DLD1 (cell line): ENCODE data around the gene PHF21B.

Source experiments
- in situ Hi-C: cut with HindIII; loops from 2 replicates; pipeline ENCODE4 v1.10.0; 2017; ENCODE audit warnings: low sequenced_read_pairs

PHF21B gene

DNA sequence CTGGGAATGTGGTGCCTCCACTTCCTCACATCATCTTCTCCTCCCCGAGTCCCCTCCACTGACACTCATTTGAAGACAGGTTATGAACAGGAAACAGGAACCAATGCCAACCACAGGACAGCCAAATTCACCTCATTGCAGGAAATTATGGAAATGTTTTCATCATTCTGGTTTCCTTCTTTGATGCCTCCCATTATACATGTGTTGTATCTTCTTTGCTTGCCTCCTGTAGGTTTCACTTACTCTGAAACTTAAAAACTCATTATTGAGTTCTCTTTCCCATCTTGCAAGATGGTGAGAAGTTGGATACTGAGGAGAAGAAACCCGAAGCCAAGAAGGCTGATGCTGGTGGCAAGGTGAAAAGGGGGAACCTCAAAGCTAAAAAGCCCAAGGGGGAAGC lies 108.5 kb downstream of the PHF21B start:
- in situ Hi-C loops: no loop called here

DNA sequence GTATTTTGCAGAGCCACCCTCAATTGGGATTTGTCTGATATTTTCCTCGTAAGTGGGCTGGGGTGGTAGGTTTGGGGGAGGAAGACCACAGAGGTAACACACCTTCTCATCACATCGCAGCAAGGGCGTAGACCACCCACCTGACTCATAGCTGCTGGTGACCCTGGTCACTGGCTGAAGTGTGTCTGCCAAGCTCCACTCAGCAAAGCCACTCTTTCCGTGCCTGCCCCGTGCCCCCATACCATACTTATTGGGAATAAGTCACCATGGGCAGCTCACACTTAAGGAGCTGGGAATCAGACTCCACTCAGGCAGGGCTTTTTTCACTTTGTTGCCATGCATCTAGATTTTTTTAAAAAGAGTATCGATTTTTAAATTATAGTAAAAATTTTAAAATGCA lies 111.6 kb downstream of the PHF21B start:
- in situ Hi-C loops: no loop called here

DNA sequence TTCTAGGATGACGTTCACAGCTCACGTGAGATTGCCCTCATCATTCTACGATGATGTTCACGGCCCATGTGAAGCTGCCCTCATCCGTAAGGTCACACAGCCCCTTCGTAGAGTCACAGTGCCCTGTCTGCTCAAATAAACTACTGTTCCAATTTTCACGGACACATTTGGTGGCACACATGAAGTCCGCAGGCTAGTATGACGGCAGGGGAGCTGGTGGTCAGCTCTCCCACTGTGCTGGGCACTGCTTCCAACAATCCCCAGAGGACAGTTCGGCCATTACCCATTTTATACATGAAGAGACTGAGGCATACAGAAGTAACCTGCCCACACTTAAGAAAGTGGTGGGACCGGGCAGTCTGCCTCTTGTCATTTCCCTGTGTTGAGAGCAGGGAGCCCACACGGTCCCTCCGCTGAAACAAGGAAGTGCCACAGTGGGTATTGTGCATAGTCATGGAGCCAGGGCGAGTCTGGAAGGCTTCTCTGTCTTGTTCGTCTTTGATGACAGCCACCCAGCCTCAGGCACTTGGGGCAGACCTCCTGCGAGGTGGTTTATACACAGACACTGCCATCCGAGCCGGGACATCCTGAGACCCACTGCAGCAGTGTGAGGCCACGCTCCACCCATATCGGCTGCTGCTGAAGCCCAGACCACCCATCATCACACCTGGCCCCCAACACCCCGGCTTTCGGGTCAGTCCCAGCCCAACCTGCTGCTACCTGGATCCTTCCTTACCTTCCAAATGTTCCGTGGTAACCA lies 114.3 kb downstream of the PHF21B start:
- in situ Hi-C loops: no loop called here

DNA sequence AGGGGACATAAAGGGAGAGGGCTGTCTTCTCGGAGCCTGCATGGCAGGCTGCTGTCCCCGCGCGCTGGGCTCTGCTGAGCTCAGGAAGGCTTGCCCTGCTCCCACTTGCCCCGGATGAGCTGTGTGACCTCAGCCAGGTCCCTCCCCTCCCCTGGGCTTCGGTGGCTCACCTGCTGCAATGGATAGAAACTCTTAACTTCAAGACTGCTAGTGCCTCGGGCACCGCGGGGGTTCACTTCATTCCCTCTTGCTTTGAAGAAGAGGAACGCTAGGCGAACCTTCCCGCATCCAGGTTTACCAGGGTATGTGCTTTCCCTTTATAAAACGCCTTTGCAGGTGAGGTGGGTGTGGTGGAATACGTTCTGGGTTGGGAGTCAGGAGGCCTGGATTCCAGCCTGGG lies 115.0 kb downstream of the PHF21B start:
- in situ Hi-C loops: no loop called here

DNA sequence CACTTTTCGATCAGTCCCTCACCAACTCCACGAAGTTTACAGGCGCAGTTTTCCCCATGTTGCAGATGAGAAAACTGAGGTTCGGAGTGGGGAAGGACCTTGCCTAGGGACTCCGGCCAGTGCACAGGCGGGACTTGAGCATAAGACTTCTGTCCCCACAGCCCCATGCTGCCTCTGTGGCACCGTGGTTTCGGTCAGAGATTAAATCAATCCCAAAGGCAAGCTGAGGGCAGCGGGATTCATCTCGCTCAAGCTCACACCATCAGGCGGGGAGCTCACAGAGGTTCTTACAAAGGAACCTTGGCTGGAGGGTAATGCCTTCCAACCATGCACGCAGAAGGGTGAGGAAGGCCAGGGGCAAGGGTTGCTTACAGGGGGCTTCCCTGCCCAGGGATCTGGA lies 115.5 kb downstream of the PHF21B start:
- in situ Hi-C loops: no loop called here

GRCh38 chr22:44893731-44894080 lies 116.1 kb downstream of the PHF21B start:
- in situ Hi-C loops: no loop called here

DNA sequence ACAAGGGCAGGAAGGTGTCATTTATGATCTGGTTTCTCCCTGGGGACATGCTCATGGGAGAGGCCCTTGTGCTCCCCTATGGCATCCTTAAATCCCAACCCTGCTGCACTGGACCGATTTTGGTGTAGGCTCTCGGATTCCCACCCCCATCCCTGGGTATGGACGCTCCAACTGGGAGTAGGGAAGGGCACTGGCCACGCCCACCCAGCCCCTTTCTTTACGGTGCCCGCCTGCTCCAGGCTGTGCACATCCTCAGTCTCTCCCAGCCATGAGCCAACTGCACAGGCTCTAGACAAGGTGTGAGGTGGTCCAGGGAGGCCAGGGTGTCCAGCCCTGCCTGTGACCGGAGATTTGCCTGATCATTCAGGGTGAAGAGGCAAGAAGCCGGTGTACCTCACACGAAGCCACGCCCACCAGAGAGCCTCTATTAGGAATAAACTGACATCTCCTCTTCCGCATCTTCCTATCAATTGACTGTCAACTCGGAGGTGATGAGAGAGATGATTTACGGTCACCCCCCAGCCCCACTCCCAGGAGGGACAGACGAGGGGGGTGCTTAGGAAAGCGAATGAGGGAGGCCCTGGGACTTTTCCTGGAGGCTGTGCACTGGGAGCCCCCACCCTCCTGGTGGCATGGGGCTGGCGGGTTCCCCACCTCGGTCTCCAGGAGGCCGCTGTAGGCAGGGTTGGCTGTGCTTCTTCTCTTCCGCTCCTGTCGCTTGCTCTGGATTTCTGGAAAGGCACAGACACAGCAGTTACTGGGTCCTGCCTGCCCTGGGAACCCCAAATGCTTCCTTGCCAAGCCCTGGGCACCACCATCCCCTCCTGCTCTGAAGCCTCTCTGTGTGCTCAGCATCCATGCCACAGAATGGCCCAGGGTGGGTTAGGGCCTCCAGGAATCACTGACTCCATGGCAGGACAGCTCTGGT lies 116.7 kb downstream of the PHF21B start:
- in situ Hi-C loops: no loop called here

- in situ Hi-C loops: no loop called here
These were observed 117.6 kb downstream of the PHF21B start for GRCh38 chr22:44892243-44892642.

DNA sequence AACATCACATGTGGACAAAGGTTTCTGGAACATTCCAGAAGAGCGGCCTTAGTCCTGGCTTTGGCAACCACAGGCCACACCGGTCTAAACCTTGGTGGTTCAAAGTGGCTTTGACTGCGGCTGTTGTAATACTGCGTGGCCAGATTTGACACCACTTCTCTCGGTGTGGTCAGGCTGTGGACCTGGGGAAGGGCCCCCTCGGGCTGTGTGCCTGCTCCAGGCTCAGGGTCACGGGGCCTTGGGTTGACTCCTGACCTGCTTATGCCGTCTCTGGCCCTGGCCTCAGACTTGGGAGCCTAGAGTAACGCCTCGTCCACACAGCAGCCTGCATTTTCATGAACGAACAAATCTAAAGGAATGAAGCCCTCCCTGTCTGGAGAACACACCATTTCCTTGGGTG lies 118.0 kb downstream of the PHF21B start:
- in situ Hi-C loops: no loop called here

DNA sequence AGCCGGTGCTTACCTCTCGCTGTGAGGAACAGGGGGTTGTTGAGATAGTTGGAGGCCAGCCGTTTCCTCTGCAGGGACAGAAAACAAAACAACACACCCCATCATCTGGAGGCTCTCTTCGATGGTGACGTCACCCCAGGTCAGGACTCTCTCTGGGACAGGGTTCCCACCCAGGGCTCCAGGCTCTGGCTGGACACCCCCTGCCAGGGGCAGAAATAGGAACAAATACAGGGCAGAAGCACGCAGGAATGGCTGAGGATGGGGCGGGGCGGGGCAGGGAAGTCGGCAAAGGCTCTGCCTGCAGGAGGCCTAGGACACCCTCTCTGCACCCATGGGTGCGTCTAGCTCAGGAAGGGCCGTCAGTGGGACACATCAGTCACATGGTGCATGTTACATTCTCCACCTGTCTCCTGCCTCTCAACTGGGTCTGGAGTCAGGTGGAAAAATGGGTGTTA lies 118.5 kb downstream of the PHF21B start:
- in situ Hi-C loops: no loop called here

DNA sequence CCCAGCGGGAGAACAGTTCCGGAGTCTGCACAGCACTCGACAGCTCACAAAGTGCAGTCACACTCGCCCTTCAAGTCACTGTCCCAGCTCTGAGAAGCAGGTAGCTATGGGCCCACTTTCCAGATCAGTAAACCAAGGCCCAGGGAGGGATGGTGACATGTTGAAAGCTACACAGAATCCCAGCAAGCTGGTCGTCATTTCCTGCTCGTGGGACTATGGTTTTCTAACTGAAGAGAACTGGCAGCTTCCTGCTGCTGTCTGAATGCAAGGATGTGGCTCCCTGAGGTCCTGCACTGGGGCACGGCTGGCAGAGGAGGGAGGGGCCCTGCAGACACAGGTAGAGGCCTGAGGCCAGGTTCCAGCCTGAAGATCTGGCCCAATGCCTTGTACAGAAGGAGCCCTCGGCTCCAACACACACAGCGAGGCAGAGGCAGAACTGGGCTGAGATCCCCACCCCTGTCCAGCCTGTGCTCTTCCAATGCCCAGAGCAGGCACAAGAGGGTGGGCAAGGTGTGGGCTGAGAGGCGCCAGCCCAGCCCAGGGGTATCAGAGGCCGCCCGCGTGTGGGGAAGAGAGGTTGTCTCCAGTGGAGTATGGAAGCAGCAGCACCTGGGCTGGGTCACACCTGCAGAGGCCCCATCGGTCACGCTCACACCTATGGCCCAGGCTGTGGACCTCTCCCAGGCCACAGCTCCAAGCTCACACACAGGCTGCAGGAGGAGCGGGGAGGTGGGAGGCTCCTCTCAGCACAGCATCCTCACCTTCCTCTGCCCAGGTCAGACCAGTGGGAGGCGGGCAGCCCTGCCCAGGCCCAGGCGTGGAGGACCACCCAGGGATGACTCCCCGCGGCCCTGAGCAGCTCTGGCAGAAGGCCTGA lies 119.2 kb downstream of the PHF21B start:
- in situ Hi-C loops: no loop called here

DNA sequence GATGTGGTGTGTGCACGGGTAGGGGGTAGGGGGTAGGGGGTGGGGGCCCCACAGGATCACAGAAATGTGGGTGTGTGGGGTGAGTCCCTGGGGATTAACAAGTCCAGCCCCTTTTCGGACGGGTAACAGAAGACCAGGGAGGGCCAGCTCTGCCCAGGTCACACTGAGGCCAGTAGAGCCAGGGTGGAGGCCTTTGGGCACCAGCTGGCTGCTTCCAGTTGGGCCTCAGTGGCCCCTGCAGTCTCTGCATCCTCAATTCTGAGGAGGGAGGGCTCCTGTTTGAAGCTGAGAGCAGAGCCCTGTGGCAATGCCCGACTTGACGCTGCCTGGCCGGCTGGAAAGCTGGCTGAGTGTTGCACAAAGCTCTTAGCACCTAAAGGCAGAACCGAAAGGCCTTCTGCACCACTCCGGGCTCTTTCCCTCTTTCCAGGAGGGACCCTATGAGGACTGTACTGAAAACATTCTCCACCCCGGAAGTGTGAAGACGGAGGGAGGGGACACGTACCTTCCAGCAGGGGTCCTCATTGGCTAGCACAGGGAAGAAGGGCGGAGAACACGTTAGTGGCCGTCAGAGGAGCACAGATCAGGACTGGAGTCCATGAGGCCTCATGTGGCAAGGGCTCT lies 120.4 kb downstream of the PHF21B start:
- in situ Hi-C loops: no loop called here

DNA sequence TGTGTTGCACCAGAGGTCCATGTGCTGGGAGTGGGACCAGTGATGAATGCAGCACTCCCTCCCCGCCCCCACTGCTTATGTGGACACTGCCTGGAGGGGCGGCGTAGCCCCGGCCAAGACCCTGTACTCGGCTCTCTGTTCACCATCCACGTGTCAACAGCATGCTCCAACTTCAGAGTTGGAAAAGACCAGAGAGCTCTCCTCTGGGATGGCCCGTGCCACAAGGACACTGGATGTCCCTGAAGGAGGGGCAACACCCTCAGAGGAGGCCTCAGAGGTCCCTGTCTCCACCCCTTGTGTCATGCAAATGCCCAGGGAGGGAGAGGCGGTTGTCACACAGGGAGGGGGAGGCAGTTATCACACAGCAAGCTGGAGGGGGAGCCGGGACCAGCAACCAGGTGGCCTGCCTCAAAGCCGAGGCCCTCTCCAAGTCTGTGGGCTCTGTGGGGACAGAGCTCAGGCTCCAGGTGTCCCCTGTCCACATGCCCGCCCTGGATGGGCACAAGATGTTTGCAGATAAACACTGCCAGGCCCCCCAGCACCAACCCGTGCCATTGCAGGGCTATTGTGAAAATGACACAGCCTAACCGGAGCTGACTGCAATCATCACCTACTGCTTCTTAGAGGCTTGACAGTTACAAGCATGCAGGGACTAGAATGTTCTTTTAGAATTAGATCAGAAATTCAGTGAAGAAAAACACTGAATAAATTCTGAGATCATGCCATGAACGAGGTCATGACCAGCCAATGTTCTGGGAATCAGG lies 121.1 kb downstream of the PHF21B start:
- in situ Hi-C loops: no loop called here

DNA sequence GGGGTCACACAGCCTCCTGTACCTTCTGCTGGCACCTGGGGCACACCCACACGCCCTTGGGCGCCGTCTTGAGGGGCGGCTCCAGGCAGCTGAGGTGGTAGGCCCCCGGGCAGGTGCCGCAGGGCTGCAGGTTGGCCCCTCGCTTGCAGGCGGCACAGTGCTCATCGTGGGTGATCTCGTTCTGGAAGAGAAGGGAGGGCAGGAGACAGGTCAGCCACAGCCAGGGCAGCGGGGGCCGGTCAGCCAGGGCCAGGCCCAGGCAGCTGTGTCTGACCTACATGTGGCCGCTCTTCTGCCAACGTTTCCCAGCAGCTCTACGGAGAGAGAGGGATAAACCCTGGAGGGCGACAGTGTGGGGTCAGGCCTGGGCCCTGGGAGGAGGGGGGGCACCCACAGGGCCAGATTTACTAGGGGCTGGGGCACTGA lies 121.9 kb downstream of the PHF21B start:
- in situ Hi-C loops: no loop called here

- in situ Hi-C loops: no loop called here
These were observed 123.9 kb downstream of the PHF21B start for GRCh38 chr22:44885806-44886360.

DNA sequence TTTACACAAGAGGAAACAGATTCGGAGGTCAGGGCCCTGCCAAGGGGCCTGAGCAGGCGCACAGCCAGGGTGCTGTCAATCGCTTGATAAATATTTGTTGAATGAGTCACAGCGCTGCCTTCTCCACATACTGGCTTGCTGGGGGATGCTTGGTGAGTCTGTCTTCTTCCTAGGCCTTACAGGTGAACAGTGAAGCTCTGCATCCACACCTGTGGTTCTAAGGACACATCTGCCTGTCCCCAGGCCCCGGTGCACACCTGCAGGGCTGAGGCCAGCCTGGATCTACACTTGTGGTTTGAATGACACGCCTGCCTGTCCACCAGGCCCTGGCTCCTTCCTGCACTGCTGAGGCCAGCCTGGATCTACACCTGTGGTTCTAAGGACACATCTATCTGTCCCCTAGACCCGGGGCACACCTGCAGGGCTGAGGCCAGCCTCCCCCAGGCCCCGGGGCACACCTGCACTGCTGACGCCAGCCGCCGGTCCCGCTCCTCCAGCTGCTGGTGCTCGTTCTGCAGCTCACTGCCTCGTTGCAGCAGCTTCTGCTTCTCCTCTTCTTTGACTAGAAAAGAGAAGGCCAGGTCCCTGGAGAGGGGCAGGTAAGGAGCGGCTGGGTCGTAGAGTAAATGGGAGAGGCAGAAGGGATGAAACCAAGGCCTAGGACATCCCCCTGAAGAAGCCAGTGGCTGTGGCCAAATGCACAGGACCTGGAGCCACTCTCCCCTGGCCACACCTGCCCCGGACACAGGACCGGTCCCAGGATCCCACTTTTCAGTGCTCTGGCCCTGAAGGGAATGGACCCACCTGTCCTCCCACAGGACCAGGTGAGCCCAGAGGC lies 124.6 kb downstream of the PHF21B start:
- in situ Hi-C loops: no loop called here

DNA sequence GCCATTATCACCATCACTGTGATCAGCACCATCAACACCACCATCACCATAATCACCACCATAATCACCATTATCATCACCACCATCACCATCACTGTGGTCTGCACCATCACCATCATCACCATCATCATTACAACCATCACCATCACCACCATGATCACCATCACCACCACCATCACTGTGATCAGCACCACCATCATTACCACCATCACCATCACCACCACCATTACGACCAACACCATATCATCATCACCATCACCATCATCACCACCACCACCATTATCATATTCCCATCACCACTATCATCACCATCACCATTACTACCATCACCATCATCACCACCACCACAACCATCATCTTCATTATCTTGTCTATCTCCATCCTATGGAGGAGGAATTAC lies 125.2 kb downstream of the PHF21B start:
- in situ Hi-C loops: no loop called here

- in situ Hi-C loops: no loop called here
These were observed 126.8 kb downstream of the PHF21B start for GRCh38 chr22:44883011-44883421.
